ENCODE results near the gene MTFP1.

- TF ChIP-seq EZH2phosphoT487 (IDR thresholded peaks at IDR 0.05; ENCODE audit: borderline replicate concordance, low read length) (no peak), EZH2 (IDR thresholded peaks at IDR 0.05; ENCODE audit: low read length, unreplicated experiment) (no peak)
- TF ChIP-seq, protein P1, sequence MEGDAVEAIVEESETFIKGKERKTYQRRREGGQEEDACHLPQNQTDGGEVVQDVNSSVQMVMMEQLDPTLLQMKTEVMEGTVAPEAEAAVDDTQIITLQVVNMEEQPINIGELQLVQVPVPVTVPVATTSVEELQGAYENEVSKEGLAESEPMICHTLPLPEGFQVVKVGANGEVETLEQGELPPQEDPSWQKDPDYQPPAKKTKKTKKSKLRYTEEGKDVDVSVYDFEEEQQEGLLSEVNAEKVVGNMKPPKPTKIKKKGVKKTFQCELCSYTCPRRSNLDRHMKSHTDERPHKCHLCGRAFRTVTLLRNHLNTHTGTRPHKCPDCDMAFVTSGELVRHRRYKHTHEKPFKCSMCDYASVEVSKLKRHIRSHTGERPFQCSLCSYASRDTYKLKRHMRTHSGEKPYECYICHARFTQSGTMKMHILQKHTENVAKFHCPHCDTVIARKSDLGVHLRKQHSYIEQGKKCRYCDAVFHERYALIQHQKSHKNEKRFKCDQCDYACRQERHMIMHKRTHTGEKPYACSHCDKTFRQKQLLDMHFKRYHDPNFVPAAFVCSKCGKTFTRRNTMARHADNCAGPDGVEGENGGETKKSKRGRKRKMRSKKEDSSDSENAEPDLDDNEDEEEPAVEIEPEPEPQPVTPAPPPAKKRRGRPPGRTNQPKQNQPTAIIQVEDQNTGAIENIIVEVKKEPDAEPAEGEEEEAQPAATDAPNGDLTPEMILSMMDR (conservative IDR thresholded peaks at IDR 0.05; ENCODE audit: low read depth, low read length): no peak
These were observed 42.5 kb upstream of the MTFP1 start for GRCh38 chr22:30383061-30383460.

Measured in PC-3 (cell line).